A673 (cell line): Measurements from ENCODE around the gene PHF12.

Experiments used
- EZH2 ChIP-seq: fragments of 200-600 bp; sonication (generic); IDR thresholded peaks from 2 replicates; pipeline ENCODE4 v1.6.1; 2017; ENCODE audit warnings: borderline replicate concordance, low read depth, mild to moderate bottlenecking, mixed read lengths, antibody characterized with exemption, low read length; ENCODE audit not compliant: poor library complexity, severe bottlenecking
- TF ChIP-seq, protein P1 (sequence below): fragments of 300-800, 200-600 bp; sonication (generic); conservative IDR thresholded peaks from 2 replicates; pipeline ENCODE4 v1.5.1; 2017; ENCODE audit warnings: low read depth, mild to moderate bottlenecking, antibody characterized with exemption, low read length, moderate library complexity, mixed read lengths

DNA sequence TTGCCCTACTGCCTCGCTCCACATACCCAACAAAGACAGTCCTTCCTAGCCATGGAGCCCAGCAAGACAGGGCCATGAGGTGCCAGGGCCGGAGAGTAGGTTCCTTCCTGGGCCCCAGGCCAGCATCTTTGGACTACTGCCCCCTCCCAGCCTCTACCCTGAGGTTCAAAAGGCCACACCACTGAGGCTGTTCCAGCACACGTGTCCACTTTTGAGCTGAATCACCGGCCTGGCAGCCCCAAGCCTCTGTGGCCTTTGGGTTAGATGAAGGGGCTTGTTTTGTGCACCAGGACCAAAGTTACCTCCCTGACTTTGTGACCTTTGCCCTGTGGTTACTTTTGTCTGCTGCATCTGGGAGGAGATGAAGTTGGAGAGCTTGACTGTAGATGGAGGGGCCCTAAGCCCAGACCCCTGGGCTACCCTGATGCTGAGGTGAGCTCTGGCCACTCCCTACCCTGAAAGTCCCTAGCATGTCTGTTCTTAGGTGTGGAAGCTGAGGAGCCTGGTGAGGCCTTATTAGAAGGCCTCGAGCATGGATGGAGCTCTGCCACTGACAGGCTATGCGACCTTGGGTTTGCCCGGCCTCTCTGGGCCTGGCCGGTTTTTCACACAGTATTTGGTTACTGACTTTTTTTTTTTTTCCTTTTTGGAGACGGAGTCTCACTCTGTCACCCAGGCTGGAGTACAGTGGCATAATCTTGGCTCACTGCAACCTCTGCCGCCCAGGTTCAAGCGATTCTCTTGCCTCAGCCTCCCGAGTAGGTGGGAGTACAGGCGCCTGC is 42.5 kb upstream of the PHF12 start:
- TF ChIP-seq, protein P1, sequence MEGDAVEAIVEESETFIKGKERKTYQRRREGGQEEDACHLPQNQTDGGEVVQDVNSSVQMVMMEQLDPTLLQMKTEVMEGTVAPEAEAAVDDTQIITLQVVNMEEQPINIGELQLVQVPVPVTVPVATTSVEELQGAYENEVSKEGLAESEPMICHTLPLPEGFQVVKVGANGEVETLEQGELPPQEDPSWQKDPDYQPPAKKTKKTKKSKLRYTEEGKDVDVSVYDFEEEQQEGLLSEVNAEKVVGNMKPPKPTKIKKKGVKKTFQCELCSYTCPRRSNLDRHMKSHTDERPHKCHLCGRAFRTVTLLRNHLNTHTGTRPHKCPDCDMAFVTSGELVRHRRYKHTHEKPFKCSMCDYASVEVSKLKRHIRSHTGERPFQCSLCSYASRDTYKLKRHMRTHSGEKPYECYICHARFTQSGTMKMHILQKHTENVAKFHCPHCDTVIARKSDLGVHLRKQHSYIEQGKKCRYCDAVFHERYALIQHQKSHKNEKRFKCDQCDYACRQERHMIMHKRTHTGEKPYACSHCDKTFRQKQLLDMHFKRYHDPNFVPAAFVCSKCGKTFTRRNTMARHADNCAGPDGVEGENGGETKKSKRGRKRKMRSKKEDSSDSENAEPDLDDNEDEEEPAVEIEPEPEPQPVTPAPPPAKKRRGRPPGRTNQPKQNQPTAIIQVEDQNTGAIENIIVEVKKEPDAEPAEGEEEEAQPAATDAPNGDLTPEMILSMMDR: no peak
- no peak for TF ChIP-seq EZH2
